GDM1 (cell line): ENCODE results near the gene MEG3.

Experiments used
- DNase-seq: peaks from one replicate; lab custom pipeline; 2025; lab: John Stamatoyannopoulos, UW

The MEG3 gene

GRCh38 chr14:100849115-100849781 is 23.3 kb downstream of the MEG3 start:
- DNase-seq, result no peak

GRCh38 chr14:100850841-100851585 is 25.1 kb downstream of the MEG3 start:
- DNase-seq, result peak; percentile 47

- no peak for DNase-seq
Measured at GRCh38 chr14:100851586-100851916, 25.6 kb downstream of the MEG3 start.

DNA sequence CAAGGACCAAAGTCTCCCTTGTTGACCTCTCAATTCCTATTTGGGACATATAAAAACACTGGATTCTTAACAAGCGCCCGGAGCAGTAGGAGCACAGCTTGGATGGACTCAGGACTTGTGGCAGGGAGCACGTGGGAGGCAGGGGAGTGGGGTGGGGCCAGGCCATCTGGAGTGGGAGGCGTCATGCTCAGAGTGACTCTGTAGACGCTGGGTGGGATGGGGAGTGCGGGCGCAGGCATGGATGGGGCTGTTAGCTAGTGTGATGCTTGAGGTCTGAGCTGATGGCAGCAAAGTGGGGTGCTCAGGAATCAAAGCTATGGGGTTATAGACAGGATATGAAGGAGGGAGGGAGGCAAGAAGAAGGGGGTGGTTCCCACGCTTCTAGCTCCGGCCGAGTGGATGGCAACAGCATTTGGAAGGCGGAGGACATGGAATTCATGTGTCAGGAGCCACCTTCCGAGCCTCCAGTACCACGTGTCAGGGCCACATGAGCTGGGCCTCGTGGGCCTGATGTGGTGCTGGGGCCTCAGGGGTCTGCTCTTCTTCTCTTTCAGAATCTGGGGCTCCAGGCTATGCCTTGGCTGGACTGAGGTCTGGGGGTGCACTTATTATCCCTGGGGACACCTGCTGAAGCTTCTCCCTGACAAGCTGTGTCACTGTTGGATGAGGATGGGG is 26.2 kb downstream of the MEG3 start:
- no peak for DNase-seq

GRCh38 chr14:100854435-100854834 is 28.5 kb downstream of the MEG3 start:
- no peak for DNase-seq

- no peak for DNase-seq
Measured at GRCh38 chr14:100855256-100855930, 29.5 kb downstream of the MEG3 start.

GRCh38 chr14:100856056-100856950 is 30.4 kb downstream of the MEG3 start:
- DNase-seq, result no peak

GRCh38 chr14:100857233-100857922 is 31.5 kb downstream of the MEG3 start:
- DNase-seq, result no peak

- DNase-seq, result no peak
Measured at GRCh38 chr14:100857923-100858837, 32.3 kb downstream of the MEG3 start.

DNA sequence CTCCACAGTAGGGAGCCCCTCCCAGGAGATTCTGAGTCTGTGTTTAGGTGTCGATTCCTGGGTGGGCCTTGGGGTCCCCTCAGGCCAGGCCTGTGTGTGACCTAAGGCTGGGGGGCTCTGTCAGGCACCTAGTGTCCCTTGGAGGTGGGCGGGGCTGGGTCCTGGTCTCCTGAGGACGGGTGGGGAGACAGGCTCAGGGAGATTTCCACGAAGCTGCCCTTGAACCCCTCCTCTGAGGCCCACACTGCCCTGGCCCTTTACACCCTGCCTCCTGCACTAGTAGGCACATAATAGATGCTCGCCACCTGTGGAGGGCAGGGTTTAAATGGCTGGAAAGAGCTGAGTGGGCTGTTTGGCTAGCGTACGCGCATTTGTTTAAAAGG is 32.9 kb downstream of the MEG3 start:
- no peak for DNase-seq

DNA sequence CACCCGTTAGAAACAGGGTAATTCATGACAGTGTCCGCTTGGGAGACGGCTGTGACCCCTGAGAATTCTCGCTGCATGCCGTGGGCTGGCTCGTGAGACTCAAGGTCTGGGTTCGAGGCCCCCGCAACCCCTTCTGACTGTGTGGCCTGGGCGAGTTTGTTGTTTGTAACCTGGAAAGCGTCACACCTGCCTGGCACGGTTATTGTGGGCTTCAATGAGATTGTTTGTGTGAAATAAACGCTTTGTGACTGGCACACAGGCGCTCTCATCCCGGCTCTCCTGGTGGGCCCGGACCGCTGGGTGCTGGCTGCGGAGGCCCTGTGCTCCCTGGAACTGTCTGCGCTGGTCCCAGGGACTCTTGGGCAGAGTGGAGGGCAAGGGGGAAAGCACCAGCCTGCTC is 33.9 kb downstream of the MEG3 start:
- DNase-seq, result no peak

- DNase-seq, result no peak
Measured at GRCh38 chr14:100860556-100861187, 34.8 kb downstream of the MEG3 start.

- no peak for DNase-seq
Measured at GRCh38 chr14:100861188-100861936, 35.4 kb downstream of the MEG3 start.

DNA sequence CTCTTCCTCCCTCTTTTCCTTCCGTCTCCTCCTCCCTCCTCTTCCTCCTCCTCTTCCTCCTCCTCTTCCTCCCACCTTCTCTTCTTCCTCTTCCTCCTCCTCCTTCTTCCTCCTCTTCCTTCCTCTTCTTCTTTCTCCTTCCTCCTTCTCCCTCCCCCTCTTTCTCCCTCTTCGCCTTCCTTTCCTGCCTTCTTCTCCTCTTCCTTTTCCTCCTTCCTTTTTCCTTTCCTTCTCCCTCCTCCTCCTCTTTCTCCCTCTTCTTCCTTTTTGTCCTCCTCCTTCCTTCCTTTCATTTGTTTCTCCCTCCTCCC is 36.0 kb downstream of the MEG3 start:
- no peak for DNase-seq

GRCh38 chr14:100862277-100862676 is 36.4 kb downstream of the MEG3 start:
- DNase-seq, result no peak

GRCh38 chr14:100862793-100863192 is 36.9 kb downstream of the MEG3 start:
- no peak for DNase-seq

- no peak for DNase-seq
Measured at GRCh38 chr14:100864206-100864605, 38.3 kb downstream of the MEG3 start.

GRCh38 chr14:100864960-100865681 is 39.2 kb downstream of the MEG3 start:
- no peak for DNase-seq
